Measurements from ENCODE around the gene GLIS2. TPM values are rescaled to one million over a fixed set of nuclear protein-coding genes. Genes with fewer than 3 reads are reported as not detected.

Gene GLIS2
- total RNA-seq, 2 experiments from 2014 or later, result 0.08 to 0.16 TPM

- Mint-ChIP-seq H3K36me3 (peaks cover 15% of the 10 kb centered on the region), H3K4me1 (peaks cover 22% of the 10 kb centered on the region), H3K27me3 (peaks cover 22% of the 10 kb centered on the region), H3K4me3 (no peak overlapping the region), H3K27ac (no peak overlapping the region), H3K9me3 (peaks cover 6% of the 10 kb centered on the region)
- peak; percentile 58 for DNase-seq
These were observed 6.0 kb upstream of the GLIS2 start for GRCh38 chr16:4309833-4310266.

GRCh38 chr16:4313563-4314531 is 2.0 kb upstream of the GLIS2 start:
- no peak for DNase-seq
- H3K36me3 Mint-ChIP-seq, result no peaks in the 10 kb centered on the region
- H3K9me3 Mint-ChIP-seq, result no peaks in the 10 kb centered on the region
- peak overlapping the region; percentile 81 for H3K4me3 Mint-ChIP-seq
- H3K27ac Mint-ChIP-seq, result no peak overlapping the region
- H3K4me1 Mint-ChIP-seq, result peaks cover 12% of the 10 kb centered on the region
- peaks cover 33% of the 10 kb centered on the region for H3K27me3 Mint-ChIP-seq

- peaks cover 11% of the 10 kb centered on the region for H3K4me1 Mint-ChIP-seq
- no peaks in the 10 kb centered on the region for H3K9me3 Mint-ChIP-seq
- peak overlapping the region; percentile 47 for H3K27ac Mint-ChIP-seq
- H3K27me3 Mint-ChIP-seq, result peaks cover 33% of the 10 kb centered on the region
- peak overlapping the region; percentile 81 for H3K4me3 Mint-ChIP-seq
- no peaks in the 10 kb centered on the region for H3K36me3 Mint-ChIP-seq
- no peak for DNase-seq
These were observed 1.2 kb upstream of the GLIS2 start for GRCh38 chr16:4314532-4315185.

GRCh38 chr16:4316108-4316863 is 419 bp downstream of the GLIS2 start:
- DNase-seq, result no peak
- Mint-ChIP-seq H3K36me3 (no peaks in the 10 kb centered on the region), H3K4me3 (peak overlapping the region; percentile 14), H3K27ac (no peak overlapping the region), H3K27me3 (peaks cover 33% of the 10 kb centered on the region), H3K9me3 (no peaks in the 10 kb centered on the region), H3K4me1 (peaks cover 11% of the 10 kb centered on the region)

- Mint-ChIP-seq H3K4me3 (no peak overlapping the region), H3K36me3 (no peaks in the 10 kb centered on the region), H3K4me1 (peaks cover 11% of the 10 kb centered on the region), H3K9me3 (no peaks in the 10 kb centered on the region), H3K27me3 (peaks cover 33% of the 10 kb centered on the region), H3K27ac (no peak overlapping the region)
- no peak for DNase-seq
These were observed 1.1 kb downstream of the GLIS2 start for GRCh38 chr16:4316864-4317531.

- no peak for DNase-seq
- Mint-ChIP-seq H3K9me3 (no peaks in the 10 kb centered on the region), H3K4me3 (no peak overlapping the region), H3K27me3 (peaks cover 29% of the 10 kb centered on the region), H3K36me3 (no peaks in the 10 kb centered on the region), H3K27ac (no peak overlapping the region), H3K4me1 (peaks cover 11% of the 10 kb centered on the region)
These were observed 1.9 kb downstream of the GLIS2 start for GRCh38 chr16:4317532-4318450.

GRCh38 chr16:4318451-4318910 is 2.6 kb downstream of the GLIS2 start:
- Mint-ChIP-seq H3K27ac (no peak overlapping the region), H3K36me3 (no peaks in the 10 kb centered on the region), H3K9me3 (no peaks in the 10 kb centered on the region), H3K4me1 (peaks cover 11% of the 10 kb centered on the region), H3K4me3 (no peak overlapping the region), H3K27me3 (peaks cover 24% of the 10 kb centered on the region)
- no peak for DNase-seq

GRCh38 chr16:4318967-4319366 is 3.1 kb downstream of the GLIS2 start:
- DNase-seq, result no peak

GRCh38 chr16:4319454-4320421 is 3.9 kb downstream of the GLIS2 start:
- Mint-ChIP-seq H3K9me3 (no peaks in the 10 kb centered on the region), H3K36me3 (no peaks in the 10 kb centered on the region), H3K4me3 (no peak overlapping the region), H3K27me3 (peaks cover 12% of the 10 kb centered on the region), H3K4me1 (peaks cover 8% of the 10 kb centered on the region), H3K27ac (no peak overlapping the region)
- DNase-seq, result peak; percentile 72

More at GRCh38 chr16:4318967-4319366, 3.1 kb downstream of the GLIS2 start:
- Mint-ChIP-seq H3K27me3 (peaks cover 19% of the 10 kb centered on the region), H3K36me3 (no peaks in the 10 kb centered on the region), H3K4me3 (no peak overlapping the region), H3K27ac (no peak overlapping the region), H3K4me1 (peaks cover 11% of the 10 kb centered on the region), H3K9me3 (no peaks in the 10 kb centered on the region)

- Mint-ChIP-seq H3K4me1 (peaks cover 6% of the 10 kb centered on the region), H3K9me3 (no peaks in the 10 kb centered on the region), H3K4me3 (no peak overlapping the region), H3K27me3 (peaks cover 8% of the 10 kb centered on the region), H3K27ac (no peak overlapping the region), H3K36me3 (no peaks in the 10 kb centered on the region)
- DNase-seq, result no peak
These were observed 4.8 kb downstream of the GLIS2 start for GRCh38 chr16:4320571-4321137.

GRCh38 chr16:4321286-4322120 is 5.6 kb downstream of the GLIS2 start:
- DNase-seq, result no peak
- no peaks in the 10 kb centered on the region for H3K36me3 Mint-ChIP-seq
- peaks cover 8% of the 10 kb centered on the region for H3K27me3 Mint-ChIP-seq
- no peak overlapping the region for H3K27ac Mint-ChIP-seq
- H3K4me1 Mint-ChIP-seq, result peaks cover 6% of the 10 kb centered on the region
- H3K4me3 Mint-ChIP-seq, result no peak overlapping the region
- no peaks in the 10 kb centered on the region for H3K9me3 Mint-ChIP-seq
